Right lobe of liver (tissue), 6 donors: Measurements from ENCODE around the gene MLLT1. TPM values are rescaled to one million over a fixed set of nuclear protein-coding genes. Genes with fewer than 3 reads are reported as not detected.

Experiments used
- ATAC-seq, 4 donors: fragments of 200-7000 bp; cut with Tn5 transposase; one replicate each; pipeline ENCODE4 v1.9.1; 2020; ENCODE audit warnings: mild to moderate bottlenecking in 4 of 4, moderate library complexity in 4 of 4
- DNase-seq, 3 donors: peaks; one replicate each; pipeline ENCODE4 v3.0.0-alpha.2; 2020
- H3K27ac ChIP-seq, 3 donors: fragments of 200-600 bp; one replicate each; pipeline ENCODE4 v1.8.0; 2022
- H3K27me3 ChIP-seq, 2 donors: fragments of 200-600 bp; one replicate each; pipeline ENCODE4 v1.8.0; 2022
- H3K36me3 ChIP-seq, 4 donors: fragments of 200-600 bp; sonication (generic) in 1 of 4; one replicate each; pipeline versions ENCODE4 v1.5.1 to v1.8.0; 2017 to 2022; ENCODE audit warnings: control low read depth in 1 of 4
- H3K4me1 ChIP-seq, 4 donors: fragments of 200-600 bp; sonication (generic) in 1 of 4; one replicate each; pipeline versions ENCODE4 v1.5.1 to v1.8.0; 2017 to 2022; ENCODE audit warnings: control low read depth in 1 of 4
- H3K4me3 ChIP-seq, 3 donors: fragments of 200-600 bp; one replicate each; pipeline ENCODE4 v1.8.0; 2022
- H3K9me3 ChIP-seq, 4 donors: fragments of 200-600 bp; sonication (generic) in 1 of 4; one replicate each; pipeline versions ENCODE4 v1.5.1 to v1.8.0; 2017 to 2022; ENCODE audit warnings: control low read depth in 1 of 4
- POLR2A ChIP-seq: fragments of 450-650 bp; IDR thresholded peaks from one replicate; pipeline ENCODE4 v1.6.1; 2017; ENCODE audit warnings: antibody characterized with exemption, mild to moderate bottlenecking
- WGBS: methylation state at CpG from one replicate; pipeline ENCODE4 v1.1.6; 2018; ENCODE audit warnings: low coverage, low lambda C conversion rate; ENCODE audit not compliant: insufficient coverage; ENCODE audit errors: missing lambda C conversion rate; 5-methylcytosine and 5-hydroxymethylcytosine counted together
- intact Hi-C, 2 donors: fragments of 100-400 bp; cut with DNase I; formaldehyde crosslinking; loops; one replicate each; pipeline versions ENCODE4 v1.11.2 to v1.14.1; 2022
- total RNA-seq, 6 experiments: library from RNA; depleted of rRNA in 2 of 6; stranded (reverse); fragments of >200 nt in 2 of 6; fragmentation: NEBNext Ultra II Directional in 3 of 6; extraction: Animal tissue kit (Norgen Biotek cat#: 25700) in 3 of 6; gene quantifications; one replicate each; pipeline versions ENCODE4 v1.1.0 to v1.2.4, GENCODE V29; 2016 to 2023
- TF ChIP-seq, protein P1 (sequence below), 4 donors: fragments of 200-600 bp in 3 of 4; fragments of 450-650 bp in 1 of 4; IDR thresholded peaks; one replicate each; pipeline versions ENCODE4 v1.5.1 to v1.8.0; 2016 to 2022; ENCODE audit warnings: antibody characterized with exemption in 4 of 4, mild to moderate bottlenecking in 2 of 4
- donor health status: DM: no; HTN: yes; CAD: no.
- donor health status: DM: no; HTN: no; CAD: no.
- donor health status: DM: no; HTN: no; CAD: no.
- donor health status: DM: no; HTN: yes; CAD: no.
- donor health status: DM: no; HTN: yes; CAD: no.

The MLLT1 gene
- total RNA-seq, 6 experiments from 2014 or later: 11.3 to 24.3 (median 15.3) TPM

DNA sequence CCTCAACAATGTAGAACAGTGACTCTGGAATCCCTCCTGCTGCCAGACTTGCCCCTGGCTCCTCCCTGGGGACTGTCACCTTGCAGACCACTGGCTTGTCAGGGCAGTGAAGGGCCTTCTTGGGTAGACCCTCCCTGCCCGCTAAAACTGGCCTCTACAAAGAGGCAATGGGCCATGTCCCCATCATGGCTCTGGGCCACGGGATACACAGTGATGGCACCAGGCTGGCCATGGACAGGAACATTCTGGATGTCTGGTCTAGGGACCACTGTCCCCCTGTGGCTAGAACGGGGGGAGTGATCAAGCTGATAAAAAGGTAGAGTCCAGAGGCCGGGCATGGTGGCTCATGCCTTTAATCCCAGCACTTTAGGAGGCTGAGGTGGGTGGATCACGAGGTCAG, 83.4 kb downstream of the MLLT1 start:
- TF ChIP-seq, protein P1, sequence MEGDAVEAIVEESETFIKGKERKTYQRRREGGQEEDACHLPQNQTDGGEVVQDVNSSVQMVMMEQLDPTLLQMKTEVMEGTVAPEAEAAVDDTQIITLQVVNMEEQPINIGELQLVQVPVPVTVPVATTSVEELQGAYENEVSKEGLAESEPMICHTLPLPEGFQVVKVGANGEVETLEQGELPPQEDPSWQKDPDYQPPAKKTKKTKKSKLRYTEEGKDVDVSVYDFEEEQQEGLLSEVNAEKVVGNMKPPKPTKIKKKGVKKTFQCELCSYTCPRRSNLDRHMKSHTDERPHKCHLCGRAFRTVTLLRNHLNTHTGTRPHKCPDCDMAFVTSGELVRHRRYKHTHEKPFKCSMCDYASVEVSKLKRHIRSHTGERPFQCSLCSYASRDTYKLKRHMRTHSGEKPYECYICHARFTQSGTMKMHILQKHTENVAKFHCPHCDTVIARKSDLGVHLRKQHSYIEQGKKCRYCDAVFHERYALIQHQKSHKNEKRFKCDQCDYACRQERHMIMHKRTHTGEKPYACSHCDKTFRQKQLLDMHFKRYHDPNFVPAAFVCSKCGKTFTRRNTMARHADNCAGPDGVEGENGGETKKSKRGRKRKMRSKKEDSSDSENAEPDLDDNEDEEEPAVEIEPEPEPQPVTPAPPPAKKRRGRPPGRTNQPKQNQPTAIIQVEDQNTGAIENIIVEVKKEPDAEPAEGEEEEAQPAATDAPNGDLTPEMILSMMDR (IDR thresholded peaks at IDR 0.05): no peak
- no peak for TF ChIP-seq POLR2A
- intact Hi-C loops: no loop called here
- 92% methylated on average over 4 of the region's 5 CpGs for WGBS

DNA sequence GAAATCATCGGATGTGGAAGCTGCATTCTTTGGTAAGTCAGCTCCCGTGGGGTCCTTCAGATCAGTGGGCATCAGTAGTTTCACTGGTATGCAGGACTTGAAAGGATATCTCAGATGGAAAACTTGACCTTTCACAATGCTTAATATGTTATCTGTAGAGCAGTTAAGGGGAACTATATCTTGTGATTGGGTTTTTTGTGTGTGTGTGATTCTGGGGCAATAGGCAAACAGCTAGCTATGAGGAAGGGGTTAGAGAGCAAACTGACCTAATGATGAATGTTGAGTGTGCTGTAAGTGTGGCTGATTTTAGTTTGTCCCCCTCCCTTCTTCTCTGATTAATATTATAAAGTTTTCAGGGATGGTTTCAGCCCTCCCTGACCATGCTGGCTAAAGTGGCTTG, 91.0 kb downstream of the MLLT1 start:
- DNase-seq (no peak), ATAC-seq (no peak)
- H3K4me1 ChIP-seq: no peaks in the 10 kb centered on the region
- no peak overlapping the region for H3K27ac ChIP-seq
- H3K9me3 ChIP-seq: no peaks in the 10 kb centered on the region
- H3K27me3 ChIP-seq: no peaks in the 10 kb centered on the region
- 86% methylated on average over 1 of the region's 2 CpGs for WGBS
- intact Hi-C loops: no loop called here
- TF ChIP-seq POLR2A: no peak
- TF ChIP-seq, protein P1 (IDR thresholded peaks at IDR 0.05): no peak
- no peak overlapping the region for H3K4me3 ChIP-seq
- H3K36me3 ChIP-seq: no peaks in the 10 kb centered on the region

More for the DNA sequence above, 83.4 kb downstream of the MLLT1 start:
- H3K4me1 ChIP-seq: peaks cover 0 to 8% (median 0%) of the 10 kb centered on the region in 4 donors
- no peaks in the 10 kb centered on the region for H3K27me3 ChIP-seq
- ATAC-seq: no peak
- DNase-seq: peak in 1 of 3 donors; percentile 16
- no peak overlapping the region for H3K4me3 ChIP-seq
- no peaks in the 10 kb centered on the region for H3K9me3 ChIP-seq
- no peaks in the 10 kb centered on the region for H3K36me3 ChIP-seq
- no peak overlapping the region for H3K27ac ChIP-seq

DNA sequence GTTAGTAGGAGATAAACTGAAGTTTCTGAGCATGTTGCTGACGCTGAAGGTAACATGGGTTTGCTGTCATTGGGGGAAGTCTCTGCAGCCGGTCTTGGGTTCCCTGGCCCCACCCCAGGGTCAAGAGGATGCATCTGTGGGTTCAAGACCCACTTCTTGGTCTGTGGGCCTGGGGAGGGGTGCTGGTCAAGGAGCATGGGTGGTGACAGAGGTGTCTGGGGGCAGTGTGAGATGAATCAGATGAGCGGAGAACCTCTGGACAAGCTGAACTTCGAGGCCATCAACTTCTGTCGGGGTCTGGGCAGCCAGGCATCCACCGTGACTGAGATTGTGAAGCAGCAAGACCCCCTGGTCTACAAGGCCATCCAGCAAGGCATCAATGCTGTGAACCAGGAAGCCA, 92.4 kb downstream of the MLLT1 start:
- 70% methylated on average over 2 of the region's 6 CpGs for WGBS

DNA sequence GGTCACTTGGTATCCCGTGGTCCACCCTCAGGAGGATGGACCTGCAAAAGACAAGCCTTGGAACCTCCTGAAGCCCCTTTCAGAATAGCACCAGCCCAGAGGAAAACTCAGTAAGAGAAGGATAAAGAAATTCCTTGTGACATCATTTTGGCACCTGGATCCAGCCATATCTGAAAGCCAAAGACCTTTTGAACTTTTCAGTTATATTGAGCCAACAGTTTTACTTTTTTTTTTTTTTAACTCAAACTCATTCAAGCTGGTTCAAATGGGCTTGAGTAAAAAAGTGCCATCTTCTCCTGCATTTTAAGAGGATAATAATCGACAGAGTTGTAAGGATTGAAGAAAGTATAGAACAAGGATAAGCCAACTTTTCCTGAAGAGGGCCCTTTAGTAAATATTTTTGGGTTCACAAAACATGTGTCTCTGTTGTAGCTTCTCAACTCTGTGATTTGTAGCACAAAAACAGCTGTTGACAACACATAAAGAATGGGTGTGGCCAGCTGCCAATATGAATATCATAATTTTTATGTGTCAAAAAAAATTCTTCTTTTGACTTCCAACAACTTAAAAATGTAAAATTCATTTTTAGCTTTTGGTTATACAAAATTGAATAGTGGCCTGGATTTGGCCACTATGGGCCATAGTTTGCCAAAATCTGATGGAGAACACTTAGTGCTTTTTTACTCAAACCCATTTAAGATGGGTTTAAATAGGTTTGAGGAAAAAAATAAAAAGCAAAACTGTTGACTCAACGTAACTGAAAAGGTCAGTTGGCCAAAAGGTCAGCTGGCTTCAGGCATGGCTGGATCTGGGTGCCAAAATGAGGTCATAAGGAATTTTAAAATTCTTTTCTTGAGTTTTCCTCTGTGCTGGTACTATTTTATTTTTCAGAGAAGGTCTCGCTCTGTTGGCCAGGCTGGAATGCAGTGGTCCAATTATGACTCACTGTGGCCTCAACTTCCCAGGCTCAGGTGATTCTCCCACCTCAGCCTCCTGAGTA, 93.6 kb downstream of the MLLT1 start:
- no peak overlapping the region for H3K27ac ChIP-seq
- TF ChIP-seq, protein P1 (IDR thresholded peaks at IDR 0.05): no peak
- TF ChIP-seq POLR2A: no peak
- ATAC-seq (no peak), DNase-seq (no peak)
- WGBS: 64% methylated on average over 3 of the region's 4 CpGs
- H3K4me1 ChIP-seq: no peaks in the 10 kb centered on the region
- no peaks in the 10 kb centered on the region for H3K36me3 ChIP-seq
- no peaks in the 10 kb centered on the region for H3K9me3 ChIP-seq
- no peak overlapping the region for H3K4me3 ChIP-seq
- intact Hi-C loops: no loop called here
- H3K27me3 ChIP-seq: no peaks in the 10 kb centered on the region

More for the DNA sequence above, 92.4 kb downstream of the MLLT1 start:
- TF ChIP-seq, protein P1 (IDR thresholded peaks at IDR 0.05): no peak
- no peak for TF ChIP-seq POLR2A
- ATAC-seq (no peak), DNase-seq (peak in 1 of 3 donors; percentile 13)
- no peak overlapping the region for H3K4me3 ChIP-seq
- no peak overlapping the region for H3K27ac ChIP-seq
- H3K36me3 ChIP-seq: no peaks in the 10 kb centered on the region
- no peaks in the 10 kb centered on the region for H3K4me1 ChIP-seq
- intact Hi-C loops: no loop called here
- H3K9me3 ChIP-seq: no peaks in the 10 kb centered on the region
- no peaks in the 10 kb centered on the region for H3K27me3 ChIP-seq
